ENCODE results near the gene WAPL.

- TF ChIP-seq CTCF (IDR thresholded peaks at IDR 0.05; ENCODE audit: low read depth, low read length) (no peak), POLR2A (IDR thresholded peaks at IDR 0.05; ENCODE audit: extremely low read depth, insufficient read length) (no peak)
Observed at GRCh38 chr10:86399514-86399878, 122.1 kb downstream of the WAPL start.

All from NB4 (cell line).